ENCODE measurements around the gene RAPH1.
"Not testable (repeated sequence)": the region's sequence is repeated elsewhere in the genome, so short reads cannot be mapped to it uniquely, and the experiment has no call there.

Gene RAPH1

GRCh38 chr2:203404996-203405395, 130.1 kb downstream of the RAPH1 start:
- TF ChIP-seq CTCF (conservative IDR thresholded peaks at IDR 0.05; ENCODE audit: control insufficient read depth, insufficient read depth, low read depth, low read length) = no peak
- peak; percentile 85 for DNase-seq (ENCODE audit: low read depth)
- H3K4me3 ChIP-seq (ENCODE audit: control insufficient read depth, low read depth, low read length) = no peak overlapping the region

GRCh38 chr2:203400805-203401585, 134.1 kb downstream of the RAPH1 start:
- DNase-seq (ENCODE audit: low read depth) = no peak
- no peak for TF ChIP-seq CTCF (conservative IDR thresholded peaks at IDR 0.05; ENCODE audit: control insufficient read depth, insufficient read depth, low read depth, low read length)
- H3K4me3 ChIP-seq (ENCODE audit: control insufficient read depth, low read depth, low read length) = no peak overlapping the region

GRCh38 chr2:203399031-203399430, 136.1 kb downstream of the RAPH1 start:
- DNase-seq (ENCODE audit: low read depth) = peak; percentile 58
- no peak for TF ChIP-seq CTCF (conservative IDR thresholded peaks at IDR 0.05; ENCODE audit: control insufficient read depth, insufficient read depth, low read depth, low read length)
- H3K4me3 ChIP-seq (ENCODE audit: control insufficient read depth, low read depth, low read length) = no peak overlapping the region

- DNase-seq (ENCODE audit: low read depth) = no peak
- peak; percentile 31 for TF ChIP-seq CTCF (conservative IDR thresholded peaks at IDR 0.05; ENCODE audit: control insufficient read depth, insufficient read depth, low read depth, low read length)
- no peak overlapping the region for H3K4me3 ChIP-seq (ENCODE audit: control insufficient read depth, low read depth, low read length)
Observed at GRCh38 chr2:203396667-203397066, 138.4 kb downstream of the RAPH1 start.

GRCh38 chr2:203395858-203396257, 139.2 kb downstream of the RAPH1 start:
- no peak for DNase-seq (ENCODE audit: low read depth)
- TF ChIP-seq CTCF (conservative IDR thresholded peaks at IDR 0.05; ENCODE audit: control insufficient read depth, insufficient read depth, low read depth, low read length) = no peak
- no peak overlapping the region for H3K4me3 ChIP-seq (ENCODE audit: control insufficient read depth, low read depth, low read length)

GRCh38 chr2:203394519-203395227, 140.4 kb downstream of the RAPH1 start:
- DNase-seq (ENCODE audit: low read depth) = no peak
- peak; percentile 7 for TF ChIP-seq CTCF (conservative IDR thresholded peaks at IDR 0.05; ENCODE audit: control insufficient read depth, insufficient read depth, low read depth, low read length)
- H3K4me3 ChIP-seq (ENCODE audit: control insufficient read depth, low read depth, low read length) = no peak overlapping the region

- DNase-seq (ENCODE audit: low read depth); H3K4me3 ChIP-seq (ENCODE audit: control insufficient read depth, low read depth, low read length): not testable (repeated sequence)
Observed at GRCh38 chr2:203388153-203388552, 146.9 kb downstream of the RAPH1 start.
